Right cardiac atrium (tissue), 5 donors: ENCODE measurements around the gene LMF1. TPM values are rescaled to one million over a fixed set of nuclear protein-coding genes. Genes with fewer than 3 reads are reported as not detected.
"Not testable (repeated sequence)": the region's sequence is repeated elsewhere in the genome, so short reads cannot be mapped to it uniquely, and the experiment has no call there.

Source experiments
- ATAC-seq, 2 donors: fragments of 200-7000 bp; cut with Tn5 transposase; one replicate each; pipeline versions ENCODE4 v1.8.0 to v1.9.1; 2020; ENCODE audit warnings: moderate library complexity in 2 of 2, mild to moderate bottlenecking in 1 of 2
- DNase-seq, 3 donors: peaks; one replicate each; pipeline ENCODE4 v3.0.0-alpha.2; 2020
- H3K27ac ChIP-seq: one replicate; pipeline ENCODE4 v1.5.1; 2013; ENCODE audit warnings: mild to moderate bottlenecking, low read length, control low read depth, moderate library complexity
- H3K27me3 ChIP-seq: one replicate; pipeline ENCODE4 v1.6.1; 2013; ENCODE audit not compliant: control insufficient read depth, insufficient read depth
- H3K4me1 ChIP-seq: one replicate; pipeline ENCODE4 v1.6.1; 2013; ENCODE audit warnings: low read length; ENCODE audit not compliant: control insufficient read depth, insufficient read depth
- H3K4me3 ChIP-seq: one replicate; pipeline ENCODE4 v1.5.1; 2013; ENCODE audit warnings: low read length, control low read depth
- H3K9me3 ChIP-seq: one replicate; pipeline ENCODE4 v1.6.1; 2013; ENCODE audit warnings: low read length; ENCODE audit not compliant: control insufficient read depth
- WGBS: extraction: QIAGEN DNeasy Blood & Tissue Kit; methylation state at CpG from one replicate; pipeline ENCODE4 v1.1.7; 2013; 5-methylcytosine and 5-hydroxymethylcytosine counted together
- intact Hi-C, 4 donors: fragments of 100-400 bp; cut with DNase I; formaldehyde crosslinking; loops; one replicate each; pipeline versions ENCODE4 v1.11.0 to v1.14.0; 2022 to 2023
- polyA plus RNA-seq: library from polyadenylated mRNA; stranded (reverse); fragments of 200-250 nt; gene quantifications from one replicate; pipeline ENCODE4 v1.2.3, GENCODE V29; 2013
- total RNA-seq, 4 donors: library from RNA; stranded (reverse); fragmentation: NEBNext Ultra II Directional; extraction: Animal tissue kit (Norgen Biotek cat#: 25700); gene quantifications; one replicate each; pipeline ENCODE4 v1.2.1, GENCODE V29; 2021
- donor health status: healthy with polysubstance abuse.
- donor health status: DM: no; HTN: yes; CAD: no.
- donor health status: DM: no; HTN: no; CAD: no.
- donor health status: DM: no; HTN: yes; CAD: no; lungs with severe emphysema.
- donor health status: DM: yes; HTN: yes; CAD: no.

Gene LMF1
- total and polyA plus RNA-seq, 5 donors = 7.8 to 13.3 (median 10.8) TPM

DNA sequence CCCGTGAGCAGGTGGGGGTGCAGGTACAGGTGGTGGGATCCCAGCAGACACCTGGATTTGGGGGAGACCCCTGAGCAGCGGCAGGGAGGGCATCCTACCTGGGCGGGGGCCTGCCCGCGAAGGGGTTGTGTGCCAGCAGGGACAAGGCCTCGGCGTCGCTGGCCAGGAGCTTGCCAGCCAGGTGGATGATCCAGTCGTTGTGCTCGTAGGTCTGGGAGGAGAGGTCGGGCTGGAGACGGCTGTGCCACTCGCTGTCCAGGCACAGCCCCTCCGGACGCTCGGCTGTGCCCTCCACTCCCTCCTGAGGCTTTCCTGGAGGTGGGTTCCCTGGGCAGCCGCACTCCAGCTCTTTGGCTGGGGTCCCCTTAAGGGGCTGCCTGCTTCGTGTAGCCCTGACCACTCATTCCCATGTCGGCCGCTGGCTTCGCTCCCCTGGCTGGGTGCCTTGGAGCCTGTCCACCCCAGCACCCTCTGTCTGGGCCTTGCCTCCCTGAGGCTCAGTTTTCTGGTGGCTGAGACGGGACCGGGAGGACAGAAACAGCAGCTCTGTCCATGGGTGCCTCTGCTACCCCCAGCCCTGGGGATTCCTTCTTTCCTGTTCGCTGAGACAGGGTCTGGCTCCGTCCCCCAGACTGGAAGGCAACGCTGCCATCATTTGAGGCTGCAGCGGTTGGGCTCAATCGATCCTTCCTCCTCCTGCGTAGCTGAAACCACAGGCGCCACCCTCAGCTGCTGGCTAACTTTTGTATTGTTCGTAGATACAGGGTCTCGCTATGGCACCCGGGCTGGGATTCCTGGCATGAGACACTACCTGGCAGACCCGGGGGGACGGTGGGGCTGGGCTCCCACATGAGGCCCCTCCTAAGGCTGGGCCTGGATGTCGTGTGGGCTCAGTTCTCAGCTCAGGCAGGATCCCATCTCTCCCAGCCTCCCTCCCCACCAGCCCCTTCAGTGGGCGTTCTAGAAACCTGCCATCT lies 101.7 kb downstream of the LMF1 start:
- no peaks in the 10 kb centered on the region for H3K9me3 ChIP-seq
- H3K27me3 ChIP-seq = no peaks in the 10 kb centered on the region
- intact Hi-C loops = no loop called here
- H3K4me1 ChIP-seq = no peaks in the 10 kb centered on the region
- 94% methylated on average over 37 of the region's 37 CpGs for WGBS
- H3K4me3 ChIP-seq = no peak overlapping the region
- H3K27ac ChIP-seq = no peak overlapping the region
- ATAC-seq (no peak), DNase-seq (peak in 2 of 3 donors; percentile 44 to 51)

- DNase-seq (peak in 2 of 3 donors; percentile 29), ATAC-seq (no peak)
- H3K4me1 ChIP-seq = no peaks in the 10 kb centered on the region
- H3K27me3 ChIP-seq = no peaks in the 10 kb centered on the region
- intact Hi-C loops = no loop called here
- no peaks in the 10 kb centered on the region for H3K9me3 ChIP-seq
- H3K27ac ChIP-seq = no peak overlapping the region
- no peak overlapping the region for H3K4me3 ChIP-seq
- 91% methylated on average over 6 of the region's 6 CpGs for WGBS
Observed at GRCh38 chr16:868386-868755, 102.4 kb downstream of the LMF1 start.

DNA sequence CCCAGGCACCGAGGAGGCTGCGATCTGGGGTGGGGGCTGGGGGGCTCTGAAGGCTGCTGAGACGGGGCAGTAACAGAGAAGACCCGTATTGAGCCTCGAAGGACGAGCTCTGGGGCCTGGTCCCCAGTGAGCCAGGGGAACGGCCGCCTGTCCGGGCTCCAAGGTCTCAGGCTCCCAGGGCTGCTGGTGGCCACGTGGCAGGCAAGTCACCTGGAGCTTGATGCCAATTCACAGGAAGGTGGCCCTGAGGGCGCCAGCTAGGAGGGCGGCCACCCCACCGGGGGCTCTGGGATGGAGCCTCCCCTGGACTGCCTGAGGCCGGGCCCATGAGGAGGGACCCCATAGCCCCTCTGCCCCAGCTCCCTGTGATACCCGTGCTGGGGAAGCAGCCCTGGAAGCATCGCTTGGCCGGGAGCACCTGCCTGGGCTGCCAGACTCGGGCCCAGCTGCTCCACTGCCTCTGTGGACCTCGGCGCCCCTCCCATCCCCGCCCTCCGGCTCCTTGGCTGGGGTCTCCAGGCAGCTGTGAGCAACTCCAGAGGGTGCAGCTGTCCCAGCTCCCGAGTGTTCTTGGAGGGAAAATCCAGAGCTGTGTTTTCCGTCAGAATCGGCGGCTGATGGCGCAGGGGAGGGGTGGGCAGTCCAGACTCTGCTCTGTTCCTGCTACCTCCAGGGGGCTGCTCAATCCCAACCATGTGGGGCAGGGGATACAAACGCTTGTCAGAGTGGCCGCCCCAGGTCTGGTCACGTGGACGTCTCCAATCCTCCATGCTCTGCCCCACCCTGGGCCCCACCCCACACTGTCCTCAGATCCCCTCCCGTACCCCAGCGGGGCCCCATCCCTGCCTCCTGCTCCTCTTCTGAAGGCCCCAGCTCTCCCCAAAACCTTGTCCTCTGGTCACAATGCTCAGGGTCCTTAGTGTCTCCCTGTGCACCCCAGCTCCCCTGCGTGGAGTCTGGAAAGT lies 103.1 kb downstream of the LMF1 start:
- Histone ChIP-seq H3K9me3 (no peaks in the 10 kb centered on the region), H3K27ac (no peak overlapping the region), H3K27me3 (no peaks in the 10 kb centered on the region), H3K4me1 (no peaks in the 10 kb centered on the region), H3K4me3 (no peak overlapping the region)
- intact Hi-C loops = no loop called here
- DNase-seq (peak in 2 of 3 donors; percentile 43 to 53), ATAC-seq (no peak)
- 95% methylated on average over 34 of the region's 34 CpGs for WGBS

DNA sequence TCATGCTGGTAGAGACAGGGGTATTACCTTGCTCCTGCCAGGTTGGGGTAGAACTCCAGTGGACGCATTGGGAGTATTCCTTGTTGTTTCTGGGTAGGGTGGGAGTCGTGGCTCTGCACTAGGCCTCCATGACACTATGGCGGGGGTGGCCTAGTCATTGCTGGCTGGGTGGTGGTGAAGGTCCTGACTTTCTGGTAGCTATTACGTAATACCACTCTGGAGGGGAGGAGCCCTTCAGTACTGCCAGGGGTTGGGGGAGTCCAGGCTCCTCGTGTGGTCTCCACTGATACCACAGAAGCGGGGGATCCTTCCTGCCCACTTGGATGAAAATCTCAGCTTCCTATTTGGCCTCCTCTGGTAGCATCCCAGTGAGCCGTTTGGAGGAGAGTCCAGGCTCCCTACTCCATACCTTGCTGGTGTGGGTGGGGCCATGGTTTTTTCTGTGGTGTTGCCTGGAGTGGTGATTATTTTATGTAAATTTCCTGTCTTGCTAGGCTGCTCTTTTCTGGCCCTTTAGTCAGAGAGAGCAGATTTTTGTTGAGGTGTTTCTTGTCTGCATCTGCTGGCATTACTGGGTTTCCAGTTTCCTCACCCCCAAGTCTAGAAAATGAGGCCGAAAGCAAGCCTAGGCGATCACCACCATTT lies 104.4 kb downstream of the LMF1 start:
- H3K4me3 ChIP-seq = no peak overlapping the region
- 90% methylated on average over 9 of the region's 9 CpGs for WGBS
- ATAC-seq (no peak), DNase-seq (no peak)
- intact Hi-C loops = no loop called here
- no peaks in the 10 kb centered on the region for H3K4me1 ChIP-seq
- no peaks in the 10 kb centered on the region for H3K27me3 ChIP-seq
- no peak overlapping the region for H3K27ac ChIP-seq
- H3K9me3 ChIP-seq = no peaks in the 10 kb centered on the region

- H3K27ac ChIP-seq = no peak overlapping the region
- intact Hi-C loops = no loop called here
- H3K4me3 ChIP-seq = no peak overlapping the region
- ATAC-seq (no peak), DNase-seq (no peak)
- no peaks in the 10 kb centered on the region for H3K9me3 ChIP-seq
- H3K4me1 ChIP-seq = no peaks in the 10 kb centered on the region
- no peaks in the 10 kb centered on the region for H3K27me3 ChIP-seq
- 92% methylated on average over 5 of the region's 5 CpGs for WGBS
Observed at GRCh38 chr16:865026-865425, 105.8 kb downstream of the LMF1 start.

DNA sequence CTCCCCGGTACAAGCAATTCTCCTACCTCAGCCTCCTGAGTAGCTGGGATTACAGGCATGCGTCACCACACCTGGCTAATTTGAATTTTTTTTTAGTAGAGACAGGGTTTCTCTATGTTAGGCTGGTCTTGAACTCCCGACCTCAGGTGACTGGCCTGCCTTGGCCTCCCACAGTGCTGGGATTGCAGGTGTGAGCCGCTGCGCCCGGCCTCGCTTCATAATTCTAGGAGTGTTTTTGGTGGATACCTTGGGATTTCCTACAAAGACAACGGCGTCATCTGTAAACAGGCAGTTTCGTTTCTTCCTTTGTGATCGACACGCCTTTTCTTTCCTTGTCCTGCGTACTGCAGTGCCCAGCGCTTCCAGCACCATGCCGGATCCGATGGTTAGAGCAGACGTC lies 109.3 kb downstream of the LMF1 start:
- 93% methylated on average over 17 of the region's 17 CpGs for WGBS
- H3K4me1 ChIP-seq = no peaks in the 10 kb centered on the region
- no peak overlapping the region for H3K4me3 ChIP-seq
- no peaks in the 10 kb centered on the region for H3K9me3 ChIP-seq
- intact Hi-C loops = no loop called here
- no peak for DNase-seq
- H3K27me3 ChIP-seq = no peaks in the 10 kb centered on the region
- no peak for ATAC-seq
- H3K27ac ChIP-seq = no peak overlapping the region

GRCh38 chr16:860891-861290 lies 109.9 kb downstream of the LMF1 start:
- intact Hi-C loops = no loop called here
- no peak overlapping the region for H3K4me3 ChIP-seq
- no peaks in the 10 kb centered on the region for H3K9me3 ChIP-seq
- ATAC-seq (no peak), DNase-seq (no peak)
- 84% methylated on average over 10 of the region's 10 CpGs for WGBS
- no peaks in the 10 kb centered on the region for H3K4me1 ChIP-seq
- no peak overlapping the region for H3K27ac ChIP-seq
- H3K27me3 ChIP-seq = no peaks in the 10 kb centered on the region

- H3K9me3 ChIP-seq, ATAC-seq, H3K27me3 ChIP-seq, H3K4me3 ChIP-seq, intact Hi-C loops, H3K27ac ChIP-seq, H3K4me1 ChIP-seq: not testable (repeated sequence)
- DNase-seq = peak in 1 of 3 donors; percentile 43
- 98% methylated on average over 31 of the region's 35 CpGs for WGBS
Observed at GRCh38 chr16:858971-859370, 111.8 kb downstream of the LMF1 start.

DNA sequence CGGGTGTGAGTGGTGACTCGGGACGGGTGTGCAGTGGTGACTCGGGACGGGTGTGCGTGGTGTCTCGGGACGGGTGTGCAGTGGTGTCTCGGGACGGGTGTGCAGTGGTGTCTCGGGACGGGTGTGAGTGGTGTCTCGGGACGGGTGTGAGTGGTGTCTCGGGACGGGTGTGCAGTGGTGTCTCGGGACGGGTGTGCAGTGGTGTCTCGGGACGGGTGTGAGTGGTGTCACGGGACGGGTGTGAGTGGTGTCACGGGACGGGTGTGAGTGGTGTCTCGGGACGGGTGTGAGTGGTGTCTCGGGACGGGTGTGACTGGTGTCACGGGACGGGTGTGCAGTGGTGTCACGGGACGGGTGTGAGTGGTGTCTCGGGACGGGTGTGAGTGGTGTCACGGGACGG lies 112.3 kb downstream of the LMF1 start:
- H3K4me3 ChIP-seq, H3K4me1 ChIP-seq, H3K27me3 ChIP-seq, H3K9me3 ChIP-seq, H3K27ac ChIP-seq, intact Hi-C loops, ATAC-seq: not testable (repeated sequence)
- WGBS = 86% methylated on average over 36 of the region's 36 CpGs
- DNase-seq = peak in 1 of 3 donors; percentile 23

GRCh38 chr16:856811-857210 lies 114.0 kb downstream of the LMF1 start:
- Histone ChIP-seq H3K9me3 (no peaks in the 10 kb centered on the region), H3K27ac (no peak overlapping the region), H3K27me3 (no peaks in the 10 kb centered on the region), H3K4me3 (no peak overlapping the region), H3K4me1 (no peaks in the 10 kb centered on the region)
- WGBS = 97% methylated on average over 24 of the region's 24 CpGs
- no peak for ATAC-seq
- peak in 2 of 3 donors; percentile 2 to 23 for DNase-seq
- intact Hi-C loops = no loop called here
